Lung (tissue), 12 donors: ENCODE results near the gene PROC. TPM values are rescaled to one million over a fixed set of nuclear protein-coding genes. Genes with fewer than 3 reads are reported as not detected.
A peak's percentile ranks its signal among the peaks of the same experiment; 100 is the strongest.

Experiments used
- ATAC-seq: fragments of 200-7000 bp; cut with Tn5 transposase; one replicate; pipeline ENCODE4 v1.9.1; 2020; ENCODE audit warnings: moderate number of reproducible peaks; ENCODE audit not compliant: insufficient read depth, low FRiP score
- DNase-seq, 3 donors: peaks; one replicate each; pipeline ENCODE4 v3.0.0-alpha.2; 2013 to 2017
- H3K27ac ChIP-seq, 2 donors: one replicate each; pipeline ENCODE4 v1.5.1; 2013; ENCODE audit warnings: mild to moderate bottlenecking in 2 of 2, moderate library complexity in 2 of 2, control low read depth in 1 of 2, inconsistent platforms in 1 of 2, low read depth in 1 of 2, low read length in 1 of 2
- H3K27me3 ChIP-seq, 3 donors: one replicate each; pipeline ENCODE4 v1.5.1; 2013; ENCODE audit warnings: low read length in 2 of 3; ENCODE audit not compliant: control insufficient read depth in 3 of 3, insufficient read depth in 3 of 3
- H3K36me3 ChIP-seq, 4 donors: one replicate each; pipeline ENCODE4 v1.5.1; 2013; ENCODE audit warnings: low read length in 4 of 4, mild to moderate bottlenecking in 1 of 4, moderate library complexity in 1 of 4; ENCODE audit not compliant: control insufficient read depth in 4 of 4, insufficient read depth in 4 of 4
- H3K4me1 ChIP-seq, 5 donors: one replicate each; pipeline ENCODE4 v1.5.1; 2013; ENCODE audit warnings: low read length in 5 of 5, mild to moderate bottlenecking in 2 of 5, moderate library complexity in 1 of 5; ENCODE audit not compliant: control insufficient read depth in 5 of 5, insufficient read depth in 5 of 5
- H3K4me3 ChIP-seq: one replicate; pipeline ENCODE4 v1.5.1; 2013; ENCODE audit warnings: mild to moderate bottlenecking, control low read depth, moderate library complexity
- H3K9ac ChIP-seq, 2 donors: one replicate each; pipeline ENCODE4 v1.5.1; 2013; ENCODE audit warnings: low read length in 2 of 2, control low read depth in 1 of 2; ENCODE audit not compliant: insufficient read depth in 1 of 2
- H3K9me3 ChIP-seq, 4 donors: one replicate each; pipeline ENCODE4 v1.5.1; 2013; ENCODE audit warnings: low read length in 3 of 4, mild to moderate bottlenecking in 1 of 4, moderate library complexity in 1 of 4; ENCODE audit not compliant: control insufficient read depth in 4 of 4, insufficient read depth in 3 of 4
- WGBS, 2 donors: extraction: QIAGEN DNeasy Blood & Tissue Kit; methylation state at CpG; one replicate each; pipeline ENCODE4 v1.1.7; 2013; 5-methylcytosine and 5-hydroxymethylcytosine counted together
- polyA plus RNA-seq, 2 donors: library from polyadenylated mRNA; stranded (reverse); fragments of 200-250 nt; gene quantifications; one replicate each; pipeline ENCODE4 v1.2.1, GENCODE V29; 2013
- total RNA-seq, 2 donors: library from RNA; depleted of rRNA in 1 of 2; stranded (reverse); fragments of >200 nt in 1 of 2; gene quantifications; one replicate each; pipeline ENCODE4 v1.2.1, GENCODE V29; 2014 to 2021
- TF ChIP-seq, protein P1 (sequence below): IDR thresholded peaks from 2 replicates; pipeline ENCODE4 v1.5.1; 2012; ENCODE audit warnings: mild to moderate bottlenecking; ENCODE audit errors: control extremely low read depth, extremely low read depth
- donor health status: control.
- donor health status: control.
- donor health status: Bipolar disorder and iron deficiency.
- donor health status: healthy.
- donor health status: DM: yes; HTN: yes; CAD: no.

Gene PROC
- total and polyA plus RNA-seq, 4 donors: 0.10 to 0.37 (median 0.22) TPM; not detected in 1

DNA sequence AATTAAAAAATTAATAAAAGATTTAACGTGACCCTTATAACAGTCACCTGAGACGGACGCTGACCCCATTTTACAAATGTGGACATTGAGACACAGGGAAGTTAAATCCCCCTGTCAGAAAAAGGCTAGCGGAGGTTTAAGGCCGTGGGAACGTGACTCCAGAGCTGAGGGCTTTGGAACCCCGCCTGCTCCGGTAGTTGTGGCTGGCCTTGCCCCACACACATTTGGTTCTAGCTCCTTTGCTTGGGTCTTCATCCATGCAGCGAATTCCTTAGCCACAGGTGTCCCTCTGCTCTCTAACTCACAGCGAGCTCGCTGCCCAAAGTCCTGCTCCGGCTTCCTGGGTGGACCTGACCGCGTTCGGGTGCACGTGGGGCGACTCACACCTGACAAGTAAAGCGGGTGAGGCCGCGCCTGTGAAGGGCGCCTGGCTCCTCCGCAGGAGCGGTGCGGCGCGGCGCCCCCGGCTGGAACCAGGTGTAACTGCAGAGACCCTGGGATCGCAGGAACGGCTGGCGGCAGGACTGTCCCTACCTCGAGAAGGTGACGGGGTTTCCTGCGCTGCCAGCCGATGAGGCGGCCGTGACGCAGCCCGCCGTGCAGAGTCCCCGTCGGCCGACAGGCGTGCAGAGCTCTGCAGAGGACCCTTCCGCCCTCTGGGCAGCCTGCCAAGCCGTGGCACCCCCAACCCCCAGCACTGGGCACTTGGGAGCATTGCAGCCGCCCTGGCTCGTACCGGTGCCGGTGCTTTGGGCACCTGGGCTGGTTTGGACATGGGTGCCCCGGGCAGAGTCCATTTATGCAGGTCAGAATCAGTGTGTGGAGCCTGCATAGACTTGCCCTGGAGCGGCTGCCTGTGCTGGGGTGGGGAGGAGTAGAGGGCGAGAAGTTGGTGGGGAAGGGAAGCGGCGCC lies 2.4 kb upstream of the PROC start:
- Histone ChIP-seq H3K27me3 (no peaks in the 10 kb centered on the region), H3K4me3 (peak overlapping the region; percentile 3), H3K9ac (no peak overlapping the region), H3K36me3 (no peaks in the 10 kb centered on the region), H3K27ac (peak overlapping the region in 1 of 2 donors; percentile 29), H3K4me1 (peaks cover 0 to 33% (median 6%) of the 10 kb centered on the region in 5 donors), H3K9me3 (no peaks in the 10 kb centered on the region)
- TF ChIP-seq, protein P1, sequence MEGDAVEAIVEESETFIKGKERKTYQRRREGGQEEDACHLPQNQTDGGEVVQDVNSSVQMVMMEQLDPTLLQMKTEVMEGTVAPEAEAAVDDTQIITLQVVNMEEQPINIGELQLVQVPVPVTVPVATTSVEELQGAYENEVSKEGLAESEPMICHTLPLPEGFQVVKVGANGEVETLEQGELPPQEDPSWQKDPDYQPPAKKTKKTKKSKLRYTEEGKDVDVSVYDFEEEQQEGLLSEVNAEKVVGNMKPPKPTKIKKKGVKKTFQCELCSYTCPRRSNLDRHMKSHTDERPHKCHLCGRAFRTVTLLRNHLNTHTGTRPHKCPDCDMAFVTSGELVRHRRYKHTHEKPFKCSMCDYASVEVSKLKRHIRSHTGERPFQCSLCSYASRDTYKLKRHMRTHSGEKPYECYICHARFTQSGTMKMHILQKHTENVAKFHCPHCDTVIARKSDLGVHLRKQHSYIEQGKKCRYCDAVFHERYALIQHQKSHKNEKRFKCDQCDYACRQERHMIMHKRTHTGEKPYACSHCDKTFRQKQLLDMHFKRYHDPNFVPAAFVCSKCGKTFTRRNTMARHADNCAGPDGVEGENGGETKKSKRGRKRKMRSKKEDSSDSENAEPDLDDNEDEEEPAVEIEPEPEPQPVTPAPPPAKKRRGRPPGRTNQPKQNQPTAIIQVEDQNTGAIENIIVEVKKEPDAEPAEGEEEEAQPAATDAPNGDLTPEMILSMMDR: peak; percentile 25
- 13 to 16% methylated on average over 49 to 55 of the region's 55 CpGs for WGBS, 2 donors
- DNase-seq: peak; percentile 38 to 77 (median 70)
- ATAC-seq: peak; percentile 87

- Histone ChIP-seq H3K9me3 (no peaks in the 10 kb centered on the region), H3K27ac (no peak overlapping the region), H3K36me3 (no peaks in the 10 kb centered on the region), H3K4me3 (peak overlapping the region; percentile 3), H3K9ac (no peak overlapping the region), H3K4me1 (peaks cover 0 to 26% (median 6%) of the 10 kb centered on the region in 5 donors), H3K27me3 (no peaks in the 10 kb centered on the region)
- no peak for ATAC-seq
- WGBS, 2 donors: 8 to 19% methylated on average over 4 of the region's 4 CpGs
- TF ChIP-seq, protein P1: no peak
- DNase-seq: peak in 2 of 3 donors; percentile 29
Observed at GRCh38 chr2:127416506-127417001, 1.7 kb upstream of the PROC start.

DNA sequence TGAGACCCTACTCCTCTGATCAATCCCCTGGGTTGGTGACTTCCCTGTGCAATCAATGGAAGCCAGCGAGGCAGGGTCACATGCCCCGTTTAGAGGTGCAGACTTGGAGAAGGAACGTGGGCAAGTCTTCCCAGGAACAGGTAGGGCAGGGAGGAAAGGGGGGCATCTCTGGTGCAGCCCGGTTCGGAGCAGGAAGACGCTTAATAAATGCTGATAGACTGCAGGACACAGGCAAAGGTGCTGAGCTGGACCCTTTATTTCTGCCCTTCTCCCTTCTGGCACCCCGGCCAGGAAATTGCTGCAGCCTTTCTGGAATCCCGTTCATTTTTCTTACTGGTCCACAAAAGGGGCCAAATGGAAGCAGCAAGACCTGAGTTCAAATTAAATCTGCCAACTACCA lies 821 bp upstream of the PROC start:
- H3K9me3 ChIP-seq: no peaks in the 10 kb centered on the region
- no peak overlapping the region for H3K4me3 ChIP-seq
- peaks cover 0 to 19% (median 6%) of the 10 kb centered on the region in 5 donors for H3K4me1 ChIP-seq
- H3K9ac ChIP-seq: no peak overlapping the region
- ATAC-seq: no peak
- H3K36me3 ChIP-seq: no peaks in the 10 kb centered on the region
- no peak overlapping the region for H3K27ac ChIP-seq
- TF ChIP-seq, protein P1: no peak
- peaks cover 0 to 6% (median 0%) of the 10 kb centered on the region in 3 donors for H3K27me3 ChIP-seq
- WGBS, 2 donors: 89 to 90% methylated on average over 8 of the region's 8 CpGs
- no peak for DNase-seq
